Forelimb muscle (tissue), 1 donor: Measurements from ENCODE around the gene GIPR. TPM values are rescaled to one million over a fixed set of nuclear protein-coding genes. Genes with fewer than 3 reads are reported as not detected.
"Not testable (repeated sequence)": the region's sequence is repeated elsewhere in the genome, so short reads cannot be mapped to it uniquely, and the experiment has no call there.

Experiments used
- DNase-seq: peaks from one replicate; pipeline ENCODE4 v3.0.0-alpha.2; 2013; ENCODE audit warnings: low read depth
- polyA plus RNA-seq: library from polyadenylated mRNA; unstranded; fragments of 120-200 nt; gene quantifications from one replicate; pipeline ENCODE4 v1.2.1, GENCODE V29; 2013; ENCODE audit not compliant: insufficient read length

GIPR gene
- polyA plus RNA-seq = 0.15 TPM

DNA sequence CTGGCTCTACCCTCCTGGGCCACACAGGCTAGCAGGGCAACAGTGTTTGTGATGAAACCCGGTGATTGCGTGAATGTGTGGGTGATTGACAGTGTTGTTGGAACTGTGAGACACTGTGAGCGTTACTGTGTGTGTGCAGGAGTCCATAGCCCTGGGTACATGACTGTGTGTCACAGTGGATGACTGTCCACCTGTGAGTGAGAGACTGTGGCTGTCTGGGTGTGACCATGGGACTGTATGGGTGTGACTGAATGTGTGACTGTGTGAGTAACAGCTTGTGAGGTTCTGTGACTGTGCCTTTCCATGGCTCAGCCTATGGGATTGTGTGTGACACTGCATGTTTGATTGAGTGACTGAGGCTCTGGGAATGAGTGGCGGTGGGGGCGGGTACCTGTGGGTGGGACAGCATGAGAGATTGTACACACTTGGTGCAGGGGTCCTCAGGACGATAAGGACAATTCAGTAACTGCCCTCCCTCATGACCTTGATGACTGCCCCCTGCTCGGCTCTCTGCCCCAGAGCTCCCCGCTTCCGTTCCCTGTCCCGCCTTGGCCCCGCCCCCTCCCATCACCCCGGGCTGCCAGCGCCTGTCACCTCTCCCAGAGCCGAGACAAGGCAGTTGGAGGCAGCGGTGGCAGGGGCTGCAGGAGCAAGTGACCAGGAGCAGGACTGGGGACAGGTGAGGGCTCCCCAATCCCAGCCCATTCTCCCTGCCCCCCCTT is at the start of gene GIPR:
Gene GIPR, plus strand, starts transcription at position 602 of the 722 bp plus-strand sequence. CDS start 1,300 bp downstream, outside the sequence.
- DNase-seq = no peak

- no peak for DNase-seq
Observed at GRCh38 chr19:45621389-45621788, 46.6 kb upstream of the GIPR start.

- DNase-seq = no peak
Observed at GRCh38 chr19:45621976-45622503, 46.0 kb upstream of the GIPR start.

GRCh38 chr19:45623984-45624383 is 44.0 kb upstream of the GIPR start:
- no peak for DNase-seq

DNA sequence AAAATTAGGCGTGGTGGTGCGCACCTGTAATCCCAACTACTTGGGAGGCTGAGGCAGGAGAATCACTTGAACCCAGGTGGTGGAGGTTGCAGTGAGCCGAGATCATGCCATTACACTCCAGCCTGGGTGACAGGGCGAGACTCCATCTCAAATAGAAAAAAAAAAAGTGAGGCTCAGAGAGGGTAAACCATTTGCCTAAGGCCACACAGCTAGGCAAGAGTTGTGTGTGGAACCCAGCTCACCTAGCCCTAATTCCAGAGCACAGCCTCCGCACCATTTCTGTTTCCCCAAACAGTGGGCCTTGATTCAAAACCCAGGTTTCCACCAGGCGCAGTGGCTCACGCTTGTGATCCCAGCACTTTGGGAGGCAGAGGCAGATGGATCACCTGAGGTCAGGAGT is 39.8 kb upstream of the GIPR start:
- DNase-seq = not testable (repeated sequence)

- no peak for DNase-seq
Observed at GRCh38 chr19:45629704-45630103, 38.3 kb upstream of the GIPR start.

DNA sequence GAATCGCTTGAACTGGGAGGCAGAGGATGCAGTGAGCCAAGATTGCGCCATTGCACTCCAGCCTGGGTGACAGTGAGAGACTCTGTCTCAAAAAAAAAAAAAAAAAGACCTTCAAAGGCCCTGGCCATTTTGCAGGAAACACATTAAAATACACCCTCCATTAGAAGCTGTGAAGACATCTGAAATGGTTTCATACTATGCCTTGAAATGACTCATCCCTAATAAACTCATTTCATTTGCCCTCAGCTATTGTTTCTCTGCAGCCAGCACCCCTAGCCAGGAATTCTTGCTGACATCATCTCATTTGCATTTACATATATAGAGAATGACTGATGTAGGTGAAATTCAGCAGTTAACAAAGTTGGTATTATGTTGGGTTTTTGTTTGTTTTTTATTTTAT is 37.6 kb upstream of the GIPR start:
- DNase-seq = no peak

DNA sequence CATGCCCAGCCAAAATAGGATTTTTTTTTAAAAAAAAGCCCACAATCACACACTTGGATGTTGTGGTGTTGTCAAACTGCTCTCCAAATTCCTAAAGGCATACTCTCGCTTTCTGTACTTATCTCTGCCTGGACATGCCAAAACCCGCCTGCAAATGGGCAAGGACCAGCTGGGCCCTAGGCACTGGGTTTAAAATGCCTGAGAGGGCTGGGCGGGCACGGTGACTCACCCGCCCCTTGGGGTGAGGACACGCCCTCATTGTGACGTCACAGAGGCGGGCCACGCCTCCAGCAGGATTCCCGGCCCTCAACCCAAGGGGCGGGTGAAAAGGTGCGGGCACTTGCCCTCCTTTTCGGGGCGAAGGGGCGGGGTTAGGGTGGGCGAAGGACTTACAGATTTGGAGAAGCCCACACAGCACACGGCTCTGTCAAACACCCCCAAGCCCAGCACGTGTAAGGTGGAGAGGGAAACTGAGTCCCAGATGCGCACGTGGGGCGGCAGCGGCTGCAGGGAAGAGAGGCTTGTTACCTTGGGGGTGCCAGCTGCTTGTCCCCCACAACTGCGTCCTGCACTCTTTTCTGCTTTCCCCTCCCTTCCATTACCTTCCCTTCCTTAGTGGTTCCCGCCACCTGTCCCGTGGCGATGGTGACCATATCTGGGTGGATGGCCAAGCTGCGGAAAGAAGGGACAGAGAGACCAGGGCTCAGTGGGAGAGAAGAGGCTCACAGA is 35.4 kb upstream of the GIPR start:
- DNase-seq = no peak

DNA sequence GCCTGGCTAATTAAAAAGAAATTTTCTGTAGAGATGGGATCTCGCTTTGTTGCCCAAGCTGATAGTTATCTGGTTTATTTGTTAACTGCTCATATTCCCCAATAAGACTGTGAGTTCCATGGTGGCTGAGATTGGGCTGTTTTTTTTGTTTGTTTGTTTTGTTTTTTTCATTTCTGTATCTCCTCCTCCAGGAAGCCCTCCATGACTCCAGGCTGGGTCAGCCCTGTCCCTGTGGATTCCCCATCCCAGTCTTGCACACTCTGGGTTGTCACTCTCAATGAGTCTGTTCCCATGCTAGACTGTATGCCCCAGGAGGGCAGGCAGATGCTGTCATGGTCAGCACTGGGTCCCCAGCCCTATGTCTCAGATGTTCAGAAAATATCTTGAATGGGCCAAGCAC is 31.7 kb upstream of the GIPR start:
- DNase-seq = no peak

GRCh38 chr19:45636902-45637301 is 31.1 kb upstream of the GIPR start:
- DNase-seq = no peak

DNA sequence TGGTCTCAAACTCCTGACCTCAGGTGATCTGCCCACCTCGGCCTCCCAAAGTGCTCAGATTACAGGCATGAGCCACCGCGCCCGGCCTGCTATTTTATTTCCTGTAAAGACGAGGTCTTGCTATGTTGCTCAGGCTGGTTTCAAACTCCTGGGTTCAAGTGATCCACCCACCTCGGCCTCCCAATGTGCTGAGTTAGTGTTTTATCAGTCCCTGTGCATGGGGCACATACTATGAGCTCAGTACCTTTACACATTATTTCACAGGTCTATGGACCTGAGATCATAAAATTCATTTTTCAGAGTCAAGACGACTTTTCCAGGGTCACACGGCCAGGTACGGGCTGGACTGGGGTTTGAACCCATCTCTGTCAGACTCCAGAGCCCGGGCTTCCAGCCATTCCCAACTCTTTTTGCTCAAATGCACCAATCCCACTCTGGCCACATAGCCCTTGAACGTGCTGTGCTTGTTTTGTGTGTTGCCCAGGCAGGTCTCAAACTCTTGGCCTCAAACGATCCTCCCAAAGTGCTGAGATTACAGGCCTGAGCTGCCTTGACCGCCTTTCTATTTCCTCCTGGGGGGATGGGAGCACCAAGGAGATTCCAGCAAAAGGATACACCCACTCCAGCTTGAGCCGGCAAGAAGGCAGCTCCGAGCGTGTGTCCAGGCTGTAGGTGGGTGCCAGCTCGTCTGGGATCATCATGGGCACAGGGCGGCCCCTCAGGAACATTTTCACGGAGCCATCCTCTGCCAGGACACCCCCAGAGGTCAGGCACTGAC is 29.9 kb upstream of the GIPR start:
- DNase-seq = no peak

- DNase-seq = no peak
Observed at GRCh38 chr19:45638930-45639729, 28.9 kb upstream of the GIPR start, which contains the start of gene EML2. EML2 (minus strand) TSS chr19:45639397; CDS start chr19:45639376, 21 bp downstream.

DNA sequence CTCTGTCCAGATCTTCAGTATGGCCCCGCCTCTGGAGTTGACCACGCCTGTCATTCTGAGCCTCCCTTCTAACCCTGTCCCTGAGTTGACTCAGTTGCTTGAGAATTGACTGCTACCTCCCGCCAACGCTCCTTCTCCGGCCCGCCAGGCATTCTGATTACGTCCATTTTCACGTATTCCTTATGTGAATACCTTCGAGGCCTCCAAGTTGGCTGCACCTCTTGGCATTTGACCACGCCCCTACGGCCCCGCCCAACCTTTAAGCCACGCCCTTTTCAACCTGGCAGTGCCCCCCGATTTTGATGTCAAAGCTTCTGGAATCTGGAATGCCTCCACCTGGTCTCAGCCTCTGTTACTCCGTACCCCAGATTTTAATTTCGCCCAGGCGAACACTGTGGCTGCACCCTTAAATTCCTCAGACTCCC is 27.2 kb upstream of the GIPR start:
- no peak for DNase-seq

DNA sequence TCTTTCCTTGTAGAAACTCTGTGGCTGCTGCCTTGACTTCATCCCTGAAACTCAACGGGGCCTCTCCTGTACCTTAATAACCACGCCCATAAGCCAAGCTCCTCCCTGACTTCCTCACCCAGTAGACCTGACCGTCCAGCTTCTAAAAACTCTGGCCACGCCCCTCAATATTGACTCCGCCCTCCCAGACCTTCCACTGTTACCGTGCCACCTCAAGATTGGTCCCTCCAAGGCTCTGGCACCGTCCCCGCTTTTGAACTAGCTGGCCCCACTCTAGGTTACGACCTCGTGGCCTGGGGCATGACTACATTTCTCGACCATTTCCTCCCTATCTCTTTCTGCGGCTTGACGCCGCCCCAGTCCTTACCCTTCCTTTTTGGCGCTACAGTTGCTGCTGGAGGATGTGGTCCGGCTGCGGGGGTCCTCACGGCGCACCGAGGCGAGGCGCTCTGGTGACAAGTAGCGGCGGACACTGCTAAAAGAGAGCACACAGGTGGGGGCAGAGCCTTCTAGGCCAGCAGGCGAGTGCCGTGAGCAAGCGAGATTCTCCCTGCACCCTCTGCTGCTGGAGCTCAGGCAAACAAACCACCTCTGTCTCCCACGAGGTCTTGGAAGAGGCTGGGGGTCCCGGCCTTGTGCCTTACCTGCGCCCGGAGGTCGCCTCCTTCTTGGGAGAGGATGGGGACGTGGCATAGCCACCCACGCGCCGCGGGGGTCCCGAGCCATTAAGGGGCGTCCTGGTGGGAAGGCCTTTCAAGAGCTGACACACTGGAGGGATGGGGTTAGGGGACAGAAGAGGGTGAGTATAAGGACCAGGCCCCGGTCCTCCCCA is 26.5 kb upstream of the GIPR start:
- no peak for DNase-seq

GRCh38 chr19:45643024-45643926 is 24.7 kb upstream of the GIPR start:
- DNase-seq = no peak

- DNase-seq = no peak
Observed at GRCh38 chr19:45643927-45644771, 23.9 kb upstream of the GIPR start.

DNA sequence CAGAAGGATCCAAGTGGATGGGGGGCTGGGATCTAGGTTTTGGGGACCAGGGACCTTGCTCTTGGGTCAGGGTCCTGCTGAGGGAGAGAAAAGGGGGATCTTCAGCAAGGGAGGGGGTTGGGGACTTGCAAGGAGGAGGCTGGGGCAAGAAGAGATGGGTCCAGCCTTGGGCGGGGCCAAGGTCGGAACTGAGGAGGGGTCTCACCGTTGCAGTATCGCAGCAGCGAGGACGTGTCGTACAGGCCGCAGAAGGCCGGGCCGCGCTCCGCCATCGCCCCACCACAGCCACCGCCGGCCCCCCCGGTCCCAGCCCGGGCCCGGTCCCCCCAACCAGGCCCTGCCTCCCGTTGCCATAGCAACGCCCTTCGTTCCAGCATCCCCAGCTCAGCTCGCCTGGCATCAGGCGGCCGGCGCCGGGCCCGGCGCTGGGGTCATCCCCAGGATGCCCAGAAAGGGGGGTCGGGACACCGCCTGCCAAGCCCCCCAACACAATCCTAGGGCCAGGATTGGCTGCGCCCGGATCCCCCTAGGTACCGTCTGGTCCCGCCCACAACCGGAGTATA is 22.9 kb upstream of the GIPR start:
- no peak for DNase-seq
